Keratinocyte (primary cell): ENCODE results near the gene CNN1. TPM values are rescaled to one million over a fixed set of nuclear protein-coding genes. Genes with fewer than 3 reads are reported as not detected.

Source experiments
- DNase-seq: peaks from one replicate; pipeline ENCODE4 v3.0.0-alpha.2; 2011; ENCODE audit warnings: low read depth, missing footprints, low spot score
- FAIRE-seq: peaks from 2 replicates; lab custom pipeline; 2011; peaks lifted over from hg19 to GRCh38; lab: Jason Lieb, UNC
- H2AFZ ChIP-seq: 2 replicates; pipeline ENCODE4 v1.6.0; 2012; ENCODE audit warnings: low read length, control low read depth, inconsistent platforms; ENCODE audit not compliant: control insufficient read depth
- H3K27ac ChIP-seq: 2 replicates; pipeline ENCODE4 v1.5.1; 2011; ENCODE audit warnings: low read length; ENCODE audit not compliant: control insufficient read depth, insufficient read depth
- H3K27me3 ChIP-seq: 3 replicates; pipeline ENCODE4 v1.6.0; 2011; ENCODE audit warnings: low read length; ENCODE audit not compliant: control insufficient read depth, insufficient read depth; ENCODE audit errors: extremely low read depth
- H3K36me3 ChIP-seq, 2 experiments: 2 replicates in 1 of 2; 3 replicates in 1 of 2; pipeline ENCODE4 v1.5.1; 2011; ENCODE audit warnings: low read length in 2 of 2, mild to moderate bottlenecking in 1 of 2; ENCODE audit not compliant: control insufficient read depth in 2 of 2, insufficient read depth in 2 of 2; ENCODE audit errors: extremely low read depth in 1 of 2
- H3K4me1 ChIP-seq: 3 replicates; pipeline ENCODE4 v1.5.1; 2011; ENCODE audit warnings: low read length; ENCODE audit not compliant: control insufficient read depth, insufficient read depth; ENCODE audit errors: extremely low read depth
- H3K4me2 ChIP-seq: 3 replicates; pipeline ENCODE4 v1.6.0; 2011; ENCODE audit warnings: low read depth, low read length; ENCODE audit not compliant: control insufficient read depth, insufficient read depth; ENCODE audit errors: extremely low read depth
- H3K4me3 ChIP-seq, 3 experiments: fragments of 200-600 bp in 1 of 3; sonication (generic) in 1 of 3; 2 replicates in 2 of 3; 3 replicates in 1 of 3; pipeline ENCODE4 v1.5.1; 2011 to 2016; ENCODE audit warnings: low read length in 3 of 3, mild to moderate bottlenecking in 3 of 3, control low read depth in 2 of 3, inconsistent platforms in 1 of 3, low read depth in 1 of 3, mixed read lengths in 1 of 3, mixed run types in 1 of 3, moderate library complexity in 1 of 3; ENCODE audit not compliant: control insufficient read depth in 2 of 3, insufficient read depth in 2 of 3; ENCODE audit errors: extremely low read depth in 1 of 3
- H3K79me2 ChIP-seq: 2 replicates; pipeline ENCODE4 v1.6.0; 2012; ENCODE audit warnings: low read length; ENCODE audit not compliant: control insufficient read depth, insufficient read depth
- H3K9ac ChIP-seq: 3 replicates; pipeline ENCODE4 v1.6.0; 2011; ENCODE audit warnings: low read length; ENCODE audit not compliant: control insufficient read depth, insufficient read depth; ENCODE audit errors: extremely low read depth
- H3K9me1 ChIP-seq: 3 replicates; pipeline ENCODE4 v1.6.0; 2011; ENCODE audit warnings: low read length; ENCODE audit not compliant: control insufficient read depth, insufficient read depth; ENCODE audit errors: extremely low read depth
- H3K9me3 ChIP-seq: 2 replicates; pipeline ENCODE4 v1.5.1; 2012; ENCODE audit warnings: low read depth, low read length; ENCODE audit not compliant: control insufficient read depth
- H4K20me1 ChIP-seq: 3 replicates; pipeline ENCODE4 v1.6.0; 2011; ENCODE audit warnings: low read length; ENCODE audit not compliant: control insufficient read depth, insufficient read depth; ENCODE audit errors: extremely low read depth
- CTCF ChIP-seq, 3 experiments: IDR thresholded peaks in 1 of 3; conservative IDR thresholded peaks in 1 of 3; optimal IDR thresholded peaks in 1 of 3; 2 replicates in 2 of 3; 3 replicates in 1 of 3; pipeline versions ENCODE3 to v1.5.1; 2011; ENCODE audit warnings: low read length in 3 of 3, mild to moderate bottlenecking in 3 of 3, moderate library complexity in 2 of 3, control low read depth in 1 of 3, inconsistent platforms in 1 of 3; ENCODE audit not compliant: insufficient read depth in 2 of 3; ENCODE audit errors: extremely low read depth in 1 of 3
- EZH2 ChIP-seq: IDR thresholded peaks from one replicate; pipeline ENCODE4 v1.6.1; 2012; ENCODE audit warnings: inconsistent platforms, mild to moderate bottlenecking, low read length, moderate library complexity
- dilution Hi-C: fragments of 300-500 bp; cut with MboI; formaldehyde crosslinking; loops from one replicate; pipeline ENCODE4 v1.7.0; 2020; ENCODE audit warnings: low sequenced_read_pairs; ENCODE audit not compliant: extremely low pct_ligation_motif_present
- polyA plus RNA-seq, 5 experiments: library from polyadenylated mRNA; depleted of rRNA in 3 of 5; stranded (reverse) in 3 of 5; stranded (forward) in 1 of 5; unstranded in 1 of 5; fragments of >200 nt; gene quantifications; 1 replicate in 1 of 5; 2 replicates in 3 of 5; 3 replicates in 1 of 5; pipeline versions ENCODE4 v1.2.1 to v1.2.3, GENCODE V29; 2011 to 2012; ENCODE audit warnings: missing spikeins in 2 of 5, low read depth in 1 of 5, low replicate concordance in 1 of 5

The CNN1 gene
- polyA plus RNA-seq, 1 donor (not counting 4 experiments of a cell fraction or from before 2014, with no cell fraction given), result not detected

- H2AFZ ChIP-seq, result no peak overlapping the region
- H3K9me1 ChIP-seq, result peaks cover 4% of the 10 kb centered on the region
- TF ChIP-seq EZH2, result no peak
- no peak for TF ChIP-seq CTCF (optimal IDR thresholded peaks at IDR 0.05 in 1 of 3, IDR thresholded peaks at IDR 0.05 in 1 of 3, conservative IDR thresholded peaks at IDR 0.05 in 1 of 3; ENCODE audit: extremely low read depth in 1 of 3, insufficient read depth in 2 of 3, low read length in 3 of 3)
- H3K79me2 ChIP-seq, result peaks cover 40% of the 10 kb centered on the region
- no peak overlapping the region for H3K27ac ChIP-seq
- no peaks in the 10 kb centered on the region for H3K9me3 ChIP-seq
- no peak overlapping the region for H3K4me2 ChIP-seq
- no peak overlapping the region for H3K4me3 ChIP-seq
- DNase-seq, result no peak
- peaks cover 9% of the 10 kb centered on the region for H3K4me1 ChIP-seq
- dilution Hi-C loops, result no loop called here
- no peaks in the 10 kb centered on the region for H3K27me3 ChIP-seq
- H3K9ac ChIP-seq, result no peak overlapping the region
- peaks cover 4% of the 10 kb centered on the region for H4K20me1 ChIP-seq
- H3K36me3 ChIP-seq, result peaks cover 10 to 25% of the 10 kb centered on the region in 2 experiments
- FAIRE-seq, result no peak
Observed at GRCh38 chr19:11554160-11554559, 15.5 kb downstream of the CNN1 start.

DNA sequence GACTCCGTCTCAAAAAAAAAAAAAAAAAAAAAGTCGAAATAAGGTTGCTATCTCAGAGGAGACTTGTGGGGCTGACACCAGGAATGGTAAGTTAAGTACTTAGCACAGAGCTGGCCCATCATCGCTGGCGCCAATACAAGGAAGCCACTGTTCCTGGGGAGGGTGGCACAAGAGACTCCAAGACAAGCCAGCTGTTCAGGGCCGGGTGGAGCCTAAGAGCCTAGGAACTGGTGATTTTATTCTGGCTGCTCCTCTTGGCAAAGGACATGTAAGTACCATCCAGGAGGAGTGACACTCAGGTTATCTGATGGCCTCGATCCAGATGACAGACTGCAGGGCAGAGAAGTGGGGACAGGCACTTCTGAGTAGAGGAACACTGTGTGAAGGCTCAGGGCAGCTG is 16.6 kb downstream of the CNN1 start:
- TF ChIP-seq CTCF (optimal IDR thresholded peaks at IDR 0.05 in 1 of 3, IDR thresholded peaks at IDR 0.05 in 1 of 3, conservative IDR thresholded peaks at IDR 0.05 in 1 of 3; ENCODE audit: extremely low read depth in 1 of 3, insufficient read depth in 2 of 3, low read length in 3 of 3) (no peak), EZH2 (no peak)
- peaks cover 10 to 25% of the 10 kb centered on the region in 2 experiments for H3K36me3 ChIP-seq
- peaks cover 40% of the 10 kb centered on the region for H3K79me2 ChIP-seq
- peaks cover 12% of the 10 kb centered on the region for H3K4me1 ChIP-seq
- H3K27ac ChIP-seq, result no peak overlapping the region
- no peak overlapping the region for H3K4me3 ChIP-seq
- no peak for FAIRE-seq
- no peak overlapping the region for H2AFZ ChIP-seq
- peaks cover 4% of the 10 kb centered on the region for H3K9me1 ChIP-seq
- H3K4me2 ChIP-seq, result no peak overlapping the region
- peaks cover 4% of the 10 kb centered on the region for H4K20me1 ChIP-seq
- no peaks in the 10 kb centered on the region for H3K27me3 ChIP-seq
- H3K9me3 ChIP-seq, result no peaks in the 10 kb centered on the region
- H3K9ac ChIP-seq, result no peak overlapping the region
- no peak for DNase-seq
- dilution Hi-C loops, result no loop called here
